NCI-H446 (cell line): ENCODE measurements around the gene ARG2.

ENCODE experiments used
- DNase-seq, 2 experiments: peaks; one replicate each; lab custom pipeline; 2025; lab: John Stamatoyannopoulos, UW

Gene ARG2

GRCh38 chr14:67638642-67639041, 18.9 kb downstream of the ARG2 start:
- no peak for DNase-seq

DNA sequence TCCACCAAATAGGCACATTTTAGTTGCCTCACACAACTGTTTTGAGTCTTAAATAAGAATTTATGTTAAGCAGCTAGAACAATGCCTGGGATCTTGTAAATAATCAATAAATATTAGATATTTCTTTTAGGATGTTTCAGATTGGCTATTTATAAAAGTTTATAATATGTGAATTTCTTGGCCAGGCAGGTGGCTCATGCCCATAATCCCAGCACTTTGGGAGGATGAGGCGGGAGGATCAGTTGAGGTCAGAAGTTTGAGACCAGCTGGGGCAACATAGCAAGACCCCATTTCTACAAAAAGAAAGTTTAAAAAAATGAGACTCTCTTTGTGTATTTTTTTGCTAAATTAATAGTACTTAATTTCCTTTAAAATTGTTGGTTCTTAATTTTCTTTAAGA, 21.8 kb downstream of the ARG2 start:
- DNase-seq = no peak

DNA sequence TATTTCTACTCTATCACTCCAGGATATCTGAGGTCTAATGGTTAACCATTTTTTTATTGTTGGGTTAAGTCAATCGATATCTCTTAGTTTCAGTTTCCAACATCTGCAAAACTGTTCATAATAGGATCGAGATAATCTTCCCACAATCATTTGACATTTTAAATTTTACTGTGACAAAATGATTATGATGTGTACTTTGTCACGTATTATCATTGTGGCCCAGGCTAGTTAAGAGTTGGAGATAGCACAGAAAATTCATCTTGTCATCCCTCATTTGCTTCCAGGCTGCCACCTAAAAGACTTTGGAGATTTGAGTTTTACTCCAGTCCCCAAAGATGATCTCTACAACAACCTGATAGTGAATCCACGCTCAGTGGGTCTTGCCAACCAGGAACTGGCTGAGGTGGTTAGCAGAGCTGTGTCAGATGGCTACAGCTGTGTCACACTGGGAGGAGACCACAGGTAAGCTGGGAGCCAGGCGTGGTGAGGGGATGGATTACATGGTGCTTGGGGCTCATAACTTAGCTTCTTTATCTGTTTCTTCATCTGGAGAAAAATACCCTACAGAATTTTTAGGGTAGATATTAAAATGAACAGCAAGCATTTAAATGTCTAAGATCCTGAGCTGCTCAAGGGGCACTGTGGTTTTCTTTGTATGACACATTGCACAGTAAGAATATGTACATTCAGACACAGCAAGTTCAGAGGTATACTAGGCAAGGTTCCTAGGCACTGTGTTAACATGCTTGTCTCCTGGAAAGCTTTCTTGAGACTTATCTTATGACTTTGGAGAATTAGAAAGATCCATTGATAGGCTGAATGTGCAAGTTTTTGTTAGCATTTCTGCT, 22.4 kb downstream of the ARG2 start:
- DNase-seq = no peak

DNA sequence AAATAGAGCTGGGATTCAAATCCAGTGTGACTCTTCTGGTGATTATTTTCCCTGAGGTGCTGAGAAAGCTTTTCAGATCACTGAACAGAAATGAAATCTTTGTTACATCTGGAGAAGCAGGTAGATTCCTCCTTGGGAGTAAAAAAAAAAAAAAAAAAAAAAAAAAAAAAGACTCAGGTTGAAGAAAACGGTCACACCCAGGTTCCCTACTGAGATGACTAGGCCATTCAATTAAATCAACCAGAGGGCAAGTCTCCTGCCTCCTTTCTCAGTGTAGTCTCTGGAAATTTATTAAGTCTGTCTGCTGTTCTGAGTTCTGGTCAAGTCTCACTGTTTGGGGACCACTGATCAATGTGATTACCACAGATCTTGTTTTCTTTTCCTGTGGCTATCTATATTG, 24.0 kb downstream of the ARG2 start:
- no peak for DNase-seq

DNA sequence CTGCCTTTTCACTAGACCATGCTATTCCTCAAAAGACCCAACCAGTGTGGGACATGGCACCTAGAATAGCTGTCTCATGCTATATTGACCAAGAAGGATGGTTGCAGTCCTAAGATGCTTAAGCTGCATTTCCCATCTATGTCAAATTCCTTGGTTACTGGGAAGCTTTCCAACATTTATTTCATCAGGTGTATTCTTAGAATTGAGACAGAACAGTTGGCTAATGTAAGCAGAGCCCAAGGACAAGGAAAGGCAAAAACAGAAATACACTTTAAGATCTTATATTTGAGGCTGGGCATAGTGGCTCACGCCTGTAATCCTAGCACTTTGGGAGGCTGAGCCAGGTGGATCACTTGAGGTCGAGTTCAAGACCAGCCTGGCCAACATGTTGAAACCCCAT, 24.7 kb downstream of the ARG2 start:
- DNase-seq = no peak

GRCh38 chr14:67645414-67645813, 25.7 kb downstream of the ARG2 start:
- DNase-seq = no peak

DNA sequence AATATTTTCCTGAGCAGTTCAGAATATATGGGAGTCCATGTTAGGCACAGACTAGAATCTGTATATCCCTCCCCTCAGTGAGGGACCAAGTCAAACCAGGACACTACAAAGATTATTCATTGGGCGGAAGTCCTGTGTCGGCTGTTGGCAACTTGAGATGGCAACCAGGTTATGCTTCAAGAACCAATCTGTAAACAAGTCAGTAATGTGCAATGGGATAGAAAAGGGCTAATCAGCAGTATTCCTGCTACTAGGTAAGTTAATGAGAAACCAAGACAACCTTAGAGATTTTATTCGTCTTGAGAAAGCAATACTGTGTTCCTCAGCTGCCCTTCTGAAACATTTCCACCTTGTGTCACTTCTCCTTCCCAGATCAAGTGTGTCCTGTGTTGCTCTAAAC, 26.4 kb downstream of the ARG2 start:
- DNase-seq = no peak

DNA sequence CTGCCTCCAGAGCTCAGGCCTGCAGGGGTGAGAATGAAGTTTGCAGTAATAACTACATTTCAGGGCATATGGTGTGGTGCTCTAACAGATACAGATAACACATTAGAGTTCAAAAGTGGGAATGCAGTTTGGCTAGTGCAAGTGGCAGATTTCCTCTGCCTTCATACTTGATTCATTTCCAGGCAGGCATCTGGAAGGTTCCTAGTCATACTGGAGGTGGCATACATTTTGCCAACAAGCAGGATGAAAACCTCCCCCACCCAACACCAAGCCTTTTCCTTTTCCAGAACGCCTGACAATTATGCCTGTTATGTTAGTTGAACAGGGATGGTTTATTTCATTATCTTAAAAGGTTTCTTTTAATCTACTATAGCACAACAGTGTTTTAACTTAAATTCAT, 30.4 kb downstream of the ARG2 start:
- DNase-seq = no peak

DNA sequence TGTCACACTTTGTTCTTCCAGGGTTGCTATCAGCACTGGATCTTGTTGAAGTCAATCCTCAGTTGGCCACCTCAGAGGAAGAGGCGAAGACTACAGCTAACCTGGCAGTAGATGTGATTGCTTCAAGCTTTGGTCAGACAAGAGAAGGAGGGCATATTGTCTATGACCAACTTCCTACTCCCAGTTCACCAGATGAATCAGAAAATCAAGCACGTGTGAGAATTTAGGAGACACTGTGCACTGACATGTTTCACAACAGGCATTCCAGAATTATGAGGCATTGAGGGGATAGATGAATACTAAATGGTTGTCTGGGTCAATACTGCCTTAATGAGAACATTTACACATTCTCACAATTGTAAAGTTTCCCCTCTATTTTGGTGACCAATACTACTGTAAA, 31.0 kb downstream of the ARG2 start:
- no peak for DNase-seq

DNA sequence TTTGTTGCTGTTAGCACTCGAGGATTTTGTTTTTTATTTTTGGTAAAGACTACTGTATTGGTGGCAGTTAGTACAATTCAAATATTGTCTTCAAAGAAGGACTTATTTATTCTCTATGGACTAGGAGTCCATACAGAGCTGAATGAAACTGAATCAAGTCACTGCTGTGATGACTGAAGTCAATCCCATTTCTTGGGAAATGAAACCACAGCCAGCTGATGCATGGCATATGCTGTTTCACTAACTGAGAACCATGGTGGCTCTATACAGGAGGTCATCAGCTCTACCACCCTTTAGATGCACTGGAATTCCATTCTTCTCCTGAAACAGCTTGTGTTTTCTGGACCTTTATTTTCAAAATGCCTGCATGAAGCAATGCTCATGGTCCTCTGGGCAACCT, 32.5 kb downstream of the ARG2 start:
- DNase-seq = no peak

DNA sequence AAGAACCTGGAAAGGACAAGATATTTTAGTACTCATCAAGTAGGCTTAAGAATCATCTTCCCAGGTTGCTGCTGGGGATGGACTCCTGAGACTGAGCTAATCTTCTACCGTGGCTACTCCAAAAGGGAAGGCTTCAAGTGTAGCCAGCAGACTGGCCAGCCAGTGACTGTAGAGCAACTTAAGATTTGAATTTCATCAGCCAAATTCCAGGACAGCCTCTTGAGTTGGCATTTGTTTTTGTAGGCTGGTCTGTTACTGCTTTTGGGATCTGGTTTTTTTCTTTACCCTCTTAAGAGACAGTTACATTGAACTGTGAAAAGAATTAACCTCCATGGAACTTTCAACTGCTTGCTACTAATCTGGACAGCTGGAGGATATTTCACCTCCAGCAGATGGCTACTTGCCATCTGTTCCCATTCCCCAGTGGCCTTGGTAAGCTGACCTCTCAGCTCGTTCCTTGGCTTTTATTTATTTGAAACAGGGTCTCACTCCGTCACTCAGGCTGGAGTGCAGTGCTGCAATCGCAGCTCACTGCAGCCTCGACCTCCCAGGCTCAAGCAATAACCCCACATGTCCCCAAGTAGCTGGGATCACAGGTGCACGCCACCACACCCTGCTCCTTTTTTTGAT, 34.0 kb downstream of the ARG2 start:
- no peak for DNase-seq

DNA sequence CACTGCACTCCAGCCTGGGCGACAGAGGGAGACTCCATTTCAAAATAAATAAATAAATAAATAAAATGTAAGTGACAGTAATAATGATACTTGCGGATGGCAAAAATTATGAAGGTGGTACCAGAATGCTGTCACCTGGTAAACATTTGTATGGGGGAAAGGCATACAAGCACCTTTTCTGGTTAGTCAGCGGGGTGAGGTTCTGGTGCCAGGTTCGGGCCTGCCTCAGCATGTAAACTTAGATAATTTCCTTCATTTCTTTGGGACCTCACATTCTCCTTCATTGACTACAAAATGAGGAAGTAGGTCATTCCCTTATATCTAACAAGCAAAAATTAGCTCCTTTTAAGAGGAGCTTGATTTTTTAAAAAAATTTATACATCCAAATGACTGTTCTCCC, 43.9 kb downstream of the ARG2 start:
- DNase-seq = no peak

DNA sequence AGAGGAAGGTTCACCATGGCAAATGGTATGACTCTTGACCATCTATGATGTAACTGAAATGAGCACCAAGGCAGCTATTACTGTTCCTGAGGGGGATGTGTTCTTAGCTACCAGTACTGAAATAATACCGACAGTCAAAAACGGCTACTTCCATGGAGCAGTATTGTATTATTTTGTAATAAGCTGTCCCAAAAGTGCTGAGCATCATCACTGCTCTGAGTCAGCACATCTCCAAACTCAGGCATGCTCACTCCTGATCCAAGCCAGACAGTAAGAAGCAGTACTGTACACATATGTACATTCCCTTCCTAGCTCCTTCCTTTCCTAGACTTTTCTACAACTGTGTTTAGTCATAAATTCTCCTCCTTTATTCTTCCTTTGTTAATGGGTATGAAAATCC, 46.1 kb downstream of the ARG2 start:
- DNase-seq = no peak

- DNase-seq = peak; percentile 5 to 62
Measured at GRCh38 chr14:67666750-67667449, 47.2 kb downstream of the ARG2 start.

DNA sequence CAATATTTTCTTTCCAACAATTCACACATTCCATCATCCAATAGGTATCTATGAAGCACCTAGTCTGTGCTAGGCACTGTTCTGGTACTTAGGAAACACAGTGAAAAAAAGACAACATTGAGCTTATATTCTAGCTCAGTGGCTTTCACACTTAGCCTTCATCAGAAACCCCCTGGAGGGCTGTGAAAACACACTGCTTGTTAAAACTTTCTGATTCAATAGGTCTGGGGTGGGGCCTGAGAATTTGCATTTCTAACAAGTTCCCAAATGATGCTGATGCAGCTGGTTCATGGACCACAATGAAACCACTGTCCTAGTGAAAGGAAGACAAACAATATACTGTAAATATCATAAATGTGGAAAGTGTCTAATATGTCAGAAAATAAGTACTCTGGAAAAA, 48.8 kb downstream of the ARG2 start:
- DNase-seq = no peak

GRCh38 chr14:67673451-67673850, 53.7 kb downstream of the ARG2 start:
- DNase-seq = no peak

- DNase-seq = peak; percentile 35 to 64
Measured at GRCh38 chr14:67674139-67674479, 54.4 kb downstream of the ARG2 start.

GRCh38 chr14:67674480-67675218, 54.9 kb downstream of the ARG2 start, which contains the start of gene VTI1B:
Gene VTI1B, minus strand, starts transcription at chr14:67674632. Its CDS starts 143 bp downstream, at chr14:67674489.
- peak; percentile 62 to 77 for DNase-seq

DNA sequence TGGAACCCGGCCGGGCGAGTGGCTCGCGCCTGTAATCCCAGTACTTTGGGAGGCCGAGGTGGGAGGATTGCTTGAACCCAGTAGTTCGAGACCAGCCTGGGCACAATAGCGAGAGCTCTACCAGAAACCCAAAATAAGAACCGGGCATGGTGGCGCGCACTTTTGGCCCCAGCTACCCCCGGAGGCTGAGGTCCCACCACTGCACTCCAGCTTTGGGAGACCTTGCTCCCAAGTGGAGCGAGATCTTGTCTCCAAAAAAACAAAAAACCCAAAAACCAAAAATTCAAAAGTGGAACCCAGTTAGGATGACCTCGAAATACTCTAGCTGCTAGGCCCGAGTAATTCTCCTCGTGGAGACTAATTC, 55.5 kb downstream of the ARG2 start:
- no peak for DNase-seq

DNA sequence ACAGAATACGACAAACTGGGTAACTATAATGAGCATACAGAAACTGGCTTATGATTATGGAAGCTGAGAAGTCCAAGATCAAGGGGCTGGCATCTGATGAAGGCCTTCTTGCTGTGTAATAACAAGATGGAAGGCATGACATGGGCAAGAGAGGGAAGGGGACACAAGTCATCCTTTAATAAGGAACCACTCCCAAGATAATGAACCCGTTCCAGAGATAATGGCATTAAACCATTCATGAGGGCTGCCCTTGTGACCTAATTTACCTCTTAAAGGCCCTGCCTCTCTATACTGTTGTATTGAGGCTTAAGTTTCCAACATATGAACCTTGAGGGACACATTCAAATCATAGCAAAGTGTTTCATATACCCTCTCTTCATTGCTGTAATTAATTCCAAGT, 59.3 kb downstream of the ARG2 start:
- DNase-seq = no peak

DNA sequence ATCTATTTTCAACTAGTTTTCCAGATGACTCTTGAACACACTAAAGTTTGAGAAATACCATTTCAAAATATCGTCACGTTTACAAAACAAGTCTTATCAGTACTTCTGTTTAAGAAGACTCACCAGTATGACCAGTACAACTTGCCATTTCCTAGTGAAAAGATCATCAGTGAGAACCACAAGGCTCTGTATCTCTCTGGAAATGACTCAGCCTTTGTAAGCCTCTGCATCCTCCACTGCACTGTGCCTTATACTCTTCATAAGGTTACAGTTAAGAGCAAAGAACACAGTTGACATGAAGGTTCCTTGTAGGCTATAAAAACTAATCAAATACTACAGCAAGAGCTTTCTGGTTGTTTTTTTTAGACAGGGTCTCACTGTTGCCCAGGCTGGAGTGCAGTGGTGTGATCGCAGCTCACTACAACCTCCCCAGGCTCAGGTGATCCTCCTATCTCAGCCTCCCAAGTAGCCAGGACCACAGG, 60.4 kb downstream of the ARG2 start:
- DNase-seq = no peak

GRCh38 chr14:67680941-67681340, 61.2 kb downstream of the ARG2 start:
- no peak for DNase-seq
